ENCODE measurements around the gene CDK6. TPM values are rescaled to one million over a fixed set of nuclear protein-coding genes. Genes with fewer than 3 reads are reported as not detected.

Gene CDK6
- total RNA-seq, 1 donor from 2014 or later = 7.3 TPM

DNA sequence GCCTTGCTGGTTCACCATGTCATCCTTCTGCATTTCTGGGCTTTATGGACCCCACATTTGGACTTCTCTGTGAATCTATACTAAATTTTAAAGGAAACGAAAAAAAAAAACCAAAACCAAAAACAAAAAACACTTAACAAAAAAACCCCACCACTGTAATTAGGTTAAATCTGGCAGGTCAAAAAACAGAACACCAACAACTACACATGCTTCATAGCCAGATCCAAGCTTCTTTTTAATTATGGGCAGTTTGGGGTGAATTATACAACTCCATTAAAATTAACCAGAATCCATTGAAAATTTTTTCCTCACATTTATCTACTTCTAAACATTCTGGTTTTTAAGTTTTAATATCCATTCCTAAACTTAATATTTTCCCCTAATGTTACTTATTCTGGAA, 58.4 kb downstream of the CDK6 start:
- intact Hi-C loops (cut with DNase I) = no loop called here

DNA sequence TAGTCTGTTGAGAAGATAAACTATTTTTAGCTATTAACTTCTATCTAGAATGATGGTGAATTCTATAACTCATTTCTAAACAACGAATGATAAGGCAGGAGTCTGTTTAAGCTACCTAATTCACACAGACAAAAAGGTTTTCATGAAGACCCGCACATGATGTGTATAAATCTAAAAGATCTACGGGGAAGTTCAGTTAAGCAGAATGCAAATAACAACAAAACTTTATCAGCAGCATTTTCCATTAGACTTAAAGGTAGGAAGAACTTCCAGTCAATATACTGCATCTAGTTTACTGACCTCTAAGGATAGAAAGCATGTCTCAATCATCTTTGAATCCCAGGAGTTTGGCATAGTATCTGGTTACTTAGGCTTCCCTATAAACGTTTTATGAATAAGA, 62.6 kb downstream of the CDK6 start:
- TF ChIP-seq, protein P1, sequence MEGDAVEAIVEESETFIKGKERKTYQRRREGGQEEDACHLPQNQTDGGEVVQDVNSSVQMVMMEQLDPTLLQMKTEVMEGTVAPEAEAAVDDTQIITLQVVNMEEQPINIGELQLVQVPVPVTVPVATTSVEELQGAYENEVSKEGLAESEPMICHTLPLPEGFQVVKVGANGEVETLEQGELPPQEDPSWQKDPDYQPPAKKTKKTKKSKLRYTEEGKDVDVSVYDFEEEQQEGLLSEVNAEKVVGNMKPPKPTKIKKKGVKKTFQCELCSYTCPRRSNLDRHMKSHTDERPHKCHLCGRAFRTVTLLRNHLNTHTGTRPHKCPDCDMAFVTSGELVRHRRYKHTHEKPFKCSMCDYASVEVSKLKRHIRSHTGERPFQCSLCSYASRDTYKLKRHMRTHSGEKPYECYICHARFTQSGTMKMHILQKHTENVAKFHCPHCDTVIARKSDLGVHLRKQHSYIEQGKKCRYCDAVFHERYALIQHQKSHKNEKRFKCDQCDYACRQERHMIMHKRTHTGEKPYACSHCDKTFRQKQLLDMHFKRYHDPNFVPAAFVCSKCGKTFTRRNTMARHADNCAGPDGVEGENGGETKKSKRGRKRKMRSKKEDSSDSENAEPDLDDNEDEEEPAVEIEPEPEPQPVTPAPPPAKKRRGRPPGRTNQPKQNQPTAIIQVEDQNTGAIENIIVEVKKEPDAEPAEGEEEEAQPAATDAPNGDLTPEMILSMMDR (IDR thresholded peaks at IDR 0.05) = no peak
- DNase-seq (ENCODE audit: low spot score in 2 of 2) = no peak
- H3K4me3 ChIP-seq = no peak overlapping the region

More for the DNA sequence above, 58.4 kb downstream of the CDK6 start:
- Histone ChIP-seq H3K4me3 (no peak overlapping the region), H3K27ac (no peak overlapping the region), H3K9me3 (no peaks in the 10 kb centered on the region), H3K27me3 (no peaks in the 10 kb centered on the region), H3K36me3 (peaks cover 0 to 5% of the 10 kb centered on the region in 2 donors), H3K4me1 (peaks cover 0 to 10% of the 10 kb centered on the region in 2 donors)
- TF ChIP-seq, protein P1 (IDR thresholded peaks at IDR 0.05) = no peak
- no peak for DNase-seq (ENCODE audit: low spot score in 2 of 2)

DNA sequence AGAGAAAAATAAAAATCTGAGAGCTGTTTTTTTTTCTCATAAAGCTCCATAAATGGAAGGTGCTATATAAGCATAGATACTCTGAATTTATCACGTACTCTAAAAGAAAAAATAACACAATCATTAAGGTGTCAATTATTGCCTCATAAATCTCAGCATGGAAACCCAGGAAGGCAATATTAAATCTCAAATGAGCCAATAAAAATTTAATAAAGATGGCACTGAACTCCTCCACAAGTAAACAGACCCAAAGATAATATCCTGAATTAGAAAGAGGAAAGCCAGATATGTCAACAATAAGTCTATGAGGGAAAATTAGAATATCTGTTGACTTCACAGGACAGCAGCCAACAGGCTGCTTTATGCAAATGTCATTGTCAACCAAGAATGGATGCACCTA, 66.5 kb downstream of the CDK6 start:
- intact Hi-C loops (cut with DNase I) = no loop called here
- H3K4me1 ChIP-seq = peaks cover 4 to 7% of the 10 kb centered on the region in 2 donors
- TF ChIP-seq, protein P1 (IDR thresholded peaks at IDR 0.05) = no peak

More for the DNA sequence above, 62.6 kb downstream of the CDK6 start:
- H3K36me3 ChIP-seq = peaks cover 0 to 6% of the 10 kb centered on the region in 2 donors
- no peaks in the 10 kb centered on the region for H3K9me3 ChIP-seq
- no peak overlapping the region for H3K27ac ChIP-seq
- intact Hi-C loops (cut with DNase I) = no loop called here
- no peaks in the 10 kb centered on the region for H3K4me1 ChIP-seq
- no peaks in the 10 kb centered on the region for H3K27me3 ChIP-seq

DNA sequence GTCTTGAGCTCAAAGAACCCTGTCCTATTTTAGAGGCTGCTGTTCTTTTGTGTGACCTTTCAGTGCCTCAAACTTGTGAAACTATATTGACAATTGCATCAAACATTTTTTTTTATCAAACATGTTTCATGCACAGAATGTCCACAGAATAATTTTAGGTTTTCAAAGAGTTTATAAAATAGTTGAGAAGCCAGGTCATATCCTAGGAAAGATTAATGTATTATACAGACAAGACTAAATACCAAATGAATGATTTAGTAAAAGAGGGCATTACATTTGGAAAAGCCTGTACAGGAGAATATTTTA, 67.0 kb downstream of the CDK6 start:
- H3K9me3 ChIP-seq = no peaks in the 10 kb centered on the region
- TF ChIP-seq, protein P1 (IDR thresholded peaks at IDR 0.05) = no peak
- no peak overlapping the region for H3K4me3 ChIP-seq
- no peak overlapping the region for H3K27ac ChIP-seq
- peaks cover 0 to 6% of the 10 kb centered on the region in 2 donors for H3K36me3 ChIP-seq
- peaks cover 4 to 7% of the 10 kb centered on the region in 2 donors for H3K4me1 ChIP-seq
- no peak for DNase-seq (ENCODE audit: low spot score in 2 of 2)
- intact Hi-C loops (cut with DNase I) = no loop called here
- H3K27me3 ChIP-seq = no peaks in the 10 kb centered on the region

More for the DNA sequence above, 66.5 kb downstream of the CDK6 start:
- no peak overlapping the region for H3K4me3 ChIP-seq
- DNase-seq (ENCODE audit: low spot score in 2 of 2) = no peak
- no peak overlapping the region for H3K27ac ChIP-seq
- H3K36me3 ChIP-seq = peaks cover 0 to 6% of the 10 kb centered on the region in 2 donors
- H3K27me3 ChIP-seq = no peaks in the 10 kb centered on the region
- no peaks in the 10 kb centered on the region for H3K9me3 ChIP-seq

DNA sequence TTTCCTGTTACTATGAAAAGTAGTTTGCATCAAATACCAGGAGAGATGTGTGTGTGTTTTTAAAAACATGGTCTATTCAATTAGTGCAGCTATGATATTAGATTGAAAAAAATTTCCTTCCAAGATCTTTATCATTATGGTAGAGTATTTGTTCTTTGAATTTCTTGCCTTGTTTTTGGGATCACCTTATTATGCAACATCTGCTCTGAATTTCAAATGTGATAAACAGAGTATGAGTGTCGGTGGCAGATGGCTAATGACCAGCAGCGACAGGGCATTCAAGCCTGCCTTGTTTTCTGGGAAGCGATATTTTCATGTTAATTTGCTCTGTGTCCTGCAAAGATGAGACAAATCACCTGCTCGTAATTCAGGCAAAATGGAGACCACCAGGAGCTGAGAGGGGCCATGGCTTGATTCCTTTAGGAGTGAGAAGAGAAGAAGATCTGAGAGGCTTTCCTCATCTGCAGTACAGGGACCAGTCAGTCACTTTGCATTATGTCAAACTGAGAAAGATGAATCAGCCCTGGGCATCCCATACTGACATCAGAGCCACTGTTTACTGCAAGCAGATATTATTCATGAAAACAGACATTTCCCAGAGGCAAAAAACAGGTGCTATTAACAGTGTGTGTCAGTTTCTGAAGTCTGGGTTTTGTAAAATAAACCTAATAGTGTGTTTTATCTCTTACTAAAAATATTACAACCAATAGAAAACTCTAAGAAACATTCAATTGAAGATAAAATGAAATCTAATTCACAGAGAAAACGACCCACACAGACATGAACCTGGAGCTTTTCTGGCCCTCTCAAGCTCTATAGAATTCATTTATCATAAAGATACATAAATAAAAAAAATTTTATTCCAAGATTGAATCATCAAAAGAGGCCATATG, 67.6 kb downstream of the CDK6 start:
- DNase-seq (ENCODE audit: low spot score in 2 of 2) = no peak
- Histone ChIP-seq H3K4me3 (no peak overlapping the region), H3K27ac (no peak overlapping the region), H3K36me3 (peaks cover 0 to 4% of the 10 kb centered on the region in 2 donors), H3K27me3 (no peaks in the 10 kb centered on the region), H3K4me1 (peaks cover 4 to 7% of the 10 kb centered on the region in 2 donors), H3K9me3 (no peaks in the 10 kb centered on the region)
- intact Hi-C loops (cut with DNase I) = no loop called here
- TF ChIP-seq, protein P1 (IDR thresholded peaks at IDR 0.05) = no peak

Data from ascending aorta (tissue), 2 donors.